Keratinocyte (primary cell): ENCODE results near the gene FREM1. TPM values are rescaled to one million over a fixed set of nuclear protein-coding genes. Genes with fewer than 3 reads are reported as not detected.

Source experiments
- DNase-seq: peaks from one replicate; pipeline ENCODE4 v3.0.0-alpha.2; 2011; ENCODE audit warnings: low read depth, missing footprints, low spot score
- FAIRE-seq: peaks from 2 replicates; lab custom pipeline; 2011; peaks lifted over from hg19 to GRCh38; lab: Jason Lieb, UNC
- H2AFZ ChIP-seq: 2 replicates; pipeline ENCODE4 v1.6.0; 2012; ENCODE audit warnings: low read length, control low read depth, inconsistent platforms; ENCODE audit not compliant: control insufficient read depth
- H3K27ac ChIP-seq: 2 replicates; pipeline ENCODE4 v1.5.1; 2011; ENCODE audit warnings: low read length; ENCODE audit not compliant: control insufficient read depth, insufficient read depth
- H3K27me3 ChIP-seq: 3 replicates; pipeline ENCODE4 v1.6.0; 2011; ENCODE audit warnings: low read length; ENCODE audit not compliant: control insufficient read depth, insufficient read depth; ENCODE audit errors: extremely low read depth
- H3K36me3 ChIP-seq, 2 experiments: 2 replicates in 1 of 2; 3 replicates in 1 of 2; pipeline ENCODE4 v1.5.1; 2011; ENCODE audit warnings: low read length in 2 of 2, mild to moderate bottlenecking in 1 of 2; ENCODE audit not compliant: control insufficient read depth in 2 of 2, insufficient read depth in 2 of 2; ENCODE audit errors: extremely low read depth in 1 of 2
- H3K4me1 ChIP-seq: 3 replicates; pipeline ENCODE4 v1.5.1; 2011; ENCODE audit warnings: low read length; ENCODE audit not compliant: control insufficient read depth, insufficient read depth; ENCODE audit errors: extremely low read depth
- H3K4me2 ChIP-seq: 3 replicates; pipeline ENCODE4 v1.6.0; 2011; ENCODE audit warnings: low read depth, low read length; ENCODE audit not compliant: control insufficient read depth, insufficient read depth; ENCODE audit errors: extremely low read depth
- H3K4me3 ChIP-seq, 3 experiments: fragments of 200-600 bp in 1 of 3; sonication (generic) in 1 of 3; 2 replicates in 2 of 3; 3 replicates in 1 of 3; pipeline ENCODE4 v1.5.1; 2011 to 2016; ENCODE audit warnings: low read length in 3 of 3, mild to moderate bottlenecking in 3 of 3, control low read depth in 2 of 3, inconsistent platforms in 1 of 3, low read depth in 1 of 3, mixed read lengths in 1 of 3, mixed run types in 1 of 3, moderate library complexity in 1 of 3; ENCODE audit not compliant: control insufficient read depth in 2 of 3, insufficient read depth in 2 of 3; ENCODE audit errors: extremely low read depth in 1 of 3
- H3K79me2 ChIP-seq: 2 replicates; pipeline ENCODE4 v1.6.0; 2012; ENCODE audit warnings: low read length; ENCODE audit not compliant: control insufficient read depth, insufficient read depth
- H3K9ac ChIP-seq: 3 replicates; pipeline ENCODE4 v1.6.0; 2011; ENCODE audit warnings: low read length; ENCODE audit not compliant: control insufficient read depth, insufficient read depth; ENCODE audit errors: extremely low read depth
- H3K9me1 ChIP-seq: 3 replicates; pipeline ENCODE4 v1.6.0; 2011; ENCODE audit warnings: low read length; ENCODE audit not compliant: control insufficient read depth, insufficient read depth; ENCODE audit errors: extremely low read depth
- H3K9me3 ChIP-seq: 2 replicates; pipeline ENCODE4 v1.5.1; 2012; ENCODE audit warnings: low read depth, low read length; ENCODE audit not compliant: control insufficient read depth
- H4K20me1 ChIP-seq: 3 replicates; pipeline ENCODE4 v1.6.0; 2011; ENCODE audit warnings: low read length; ENCODE audit not compliant: control insufficient read depth, insufficient read depth; ENCODE audit errors: extremely low read depth
- EZH2 ChIP-seq: IDR thresholded peaks from one replicate; pipeline ENCODE4 v1.6.1; 2012; ENCODE audit warnings: inconsistent platforms, mild to moderate bottlenecking, low read length, moderate library complexity
- dilution Hi-C: fragments of 300-500 bp; cut with MboI; formaldehyde crosslinking; loops from one replicate; pipeline ENCODE4 v1.7.0; 2020; ENCODE audit warnings: low sequenced_read_pairs; ENCODE audit not compliant: extremely low pct_ligation_motif_present
- polyA plus RNA-seq, 5 experiments: library from polyadenylated mRNA; depleted of rRNA in 3 of 5; stranded (reverse) in 3 of 5; stranded (forward) in 1 of 5; unstranded in 1 of 5; fragments of >200 nt; gene quantifications; 1 replicate in 1 of 5; 2 replicates in 3 of 5; 3 replicates in 1 of 5; pipeline versions ENCODE4 v1.2.1 to v1.2.3, GENCODE V29; 2011 to 2012; ENCODE audit warnings: missing spikeins in 2 of 5, low read depth in 1 of 5, low replicate concordance in 1 of 5
- TF ChIP-seq, protein P1 (sequence below), 3 experiments: IDR thresholded peaks in 1 of 3; conservative IDR thresholded peaks in 1 of 3; optimal IDR thresholded peaks in 1 of 3; 2 replicates in 2 of 3; 3 replicates in 1 of 3; pipeline versions ENCODE3 to v1.5.1; 2011; ENCODE audit warnings: low read length in 3 of 3, mild to moderate bottlenecking in 3 of 3, moderate library complexity in 2 of 3, control low read depth in 1 of 3, inconsistent platforms in 1 of 3; ENCODE audit not compliant: insufficient read depth in 2 of 3; ENCODE audit errors: extremely low read depth in 1 of 3

The FREM1 gene
- polyA plus RNA-seq, 1 donor (not counting 4 experiments of a cell fraction or from before 2014, with no cell fraction given), result under 0.01 TPM

DNA sequence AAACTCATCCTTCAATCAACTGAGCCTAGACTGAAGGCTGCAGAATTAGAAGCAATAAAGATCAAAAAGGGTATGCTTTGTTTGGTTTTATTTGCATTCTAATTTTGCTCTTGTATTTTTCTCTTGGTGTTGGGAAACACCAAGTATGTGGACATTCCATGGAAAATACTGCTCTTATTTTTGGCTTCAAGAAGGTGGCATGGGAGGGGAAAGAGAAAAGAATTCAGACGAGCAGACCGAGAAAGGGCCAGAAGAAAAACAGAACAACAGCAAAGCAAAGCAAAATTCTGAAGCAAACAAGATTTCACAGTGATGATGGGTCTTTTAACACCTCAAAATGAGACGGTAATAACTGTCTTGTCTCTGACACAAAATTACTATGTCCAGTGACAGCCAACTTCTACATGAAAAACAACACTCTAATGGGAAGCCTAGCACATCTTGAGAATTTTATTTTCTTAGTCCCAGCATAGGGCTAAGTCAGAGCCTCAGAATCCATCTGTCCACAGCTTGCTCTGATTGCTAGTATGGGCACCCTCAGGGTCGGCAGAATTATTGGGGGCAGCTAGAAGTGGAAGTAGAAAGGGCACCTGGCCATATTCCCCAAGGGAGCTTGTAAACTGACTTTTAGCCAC lies 26.8 kb downstream of the FREM1 start:
- Histone ChIP-seq H3K27me3 (no peaks in the 10 kb centered on the region), H3K4me1 (no peaks in the 10 kb centered on the region), H3K27ac (no peak overlapping the region), H3K4me2 (no peak overlapping the region), H3K9ac (no peak overlapping the region), H3K9me3 (no peaks in the 10 kb centered on the region), H2AFZ (no peak overlapping the region), H3K36me3 (no peaks in the 10 kb centered on the region), H3K4me3 (no peak overlapping the region), H3K9me1 (no peaks in the 10 kb centered on the region), H3K79me2 (no peaks in the 10 kb centered on the region), H4K20me1 (no peaks in the 10 kb centered on the region)
- TF ChIP-seq, protein P1, sequence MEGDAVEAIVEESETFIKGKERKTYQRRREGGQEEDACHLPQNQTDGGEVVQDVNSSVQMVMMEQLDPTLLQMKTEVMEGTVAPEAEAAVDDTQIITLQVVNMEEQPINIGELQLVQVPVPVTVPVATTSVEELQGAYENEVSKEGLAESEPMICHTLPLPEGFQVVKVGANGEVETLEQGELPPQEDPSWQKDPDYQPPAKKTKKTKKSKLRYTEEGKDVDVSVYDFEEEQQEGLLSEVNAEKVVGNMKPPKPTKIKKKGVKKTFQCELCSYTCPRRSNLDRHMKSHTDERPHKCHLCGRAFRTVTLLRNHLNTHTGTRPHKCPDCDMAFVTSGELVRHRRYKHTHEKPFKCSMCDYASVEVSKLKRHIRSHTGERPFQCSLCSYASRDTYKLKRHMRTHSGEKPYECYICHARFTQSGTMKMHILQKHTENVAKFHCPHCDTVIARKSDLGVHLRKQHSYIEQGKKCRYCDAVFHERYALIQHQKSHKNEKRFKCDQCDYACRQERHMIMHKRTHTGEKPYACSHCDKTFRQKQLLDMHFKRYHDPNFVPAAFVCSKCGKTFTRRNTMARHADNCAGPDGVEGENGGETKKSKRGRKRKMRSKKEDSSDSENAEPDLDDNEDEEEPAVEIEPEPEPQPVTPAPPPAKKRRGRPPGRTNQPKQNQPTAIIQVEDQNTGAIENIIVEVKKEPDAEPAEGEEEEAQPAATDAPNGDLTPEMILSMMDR (optimal IDR thresholded peaks at IDR 0.05 in 1 of 3, IDR thresholded peaks at IDR 0.05 in 1 of 3, conservative IDR thresholded peaks at IDR 0.05 in 1 of 3; ENCODE audit: extremely low read depth in 1 of 3, insufficient read depth in 2 of 3, low read length in 3 of 3), result no peak
- TF ChIP-seq EZH2, result no peak
- FAIRE-seq, result no peak
- DNase-seq, result no peak
- dilution Hi-C loops, result no loop called here

DNA sequence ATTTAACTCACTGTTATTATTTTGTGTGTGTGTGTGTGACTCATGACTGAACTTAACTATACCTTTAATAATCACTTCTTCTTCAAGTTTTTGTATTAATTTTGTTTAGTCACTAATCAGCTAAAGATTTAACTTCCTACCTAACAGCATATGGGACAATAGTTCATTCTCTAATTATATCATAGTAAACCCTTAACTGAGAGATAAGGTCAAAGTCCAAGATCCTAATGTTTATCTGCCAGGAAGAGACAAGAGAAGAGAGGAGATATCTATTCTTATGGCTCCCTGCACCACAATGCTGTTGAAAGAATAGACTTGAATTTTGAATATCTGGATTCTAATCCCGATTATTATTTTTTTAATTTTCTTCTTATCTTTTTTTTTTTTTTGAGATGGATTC lies 28.1 kb downstream of the FREM1 start:
- H3K9ac ChIP-seq, result no peak overlapping the region
- H3K79me2 ChIP-seq, result no peaks in the 10 kb centered on the region
- no peaks in the 10 kb centered on the region for H4K20me1 ChIP-seq
- H3K9me3 ChIP-seq, result no peaks in the 10 kb centered on the region
- FAIRE-seq (no peak), DNase-seq (no peak)
- dilution Hi-C loops, result no loop called here
- no peak overlapping the region for H3K4me3 ChIP-seq
- no peak for TF ChIP-seq EZH2
- TF ChIP-seq, protein P1 (optimal IDR thresholded peaks at IDR 0.05 in 1 of 3, IDR thresholded peaks at IDR 0.05 in 1 of 3, conservative IDR thresholded peaks at IDR 0.05 in 1 of 3; ENCODE audit: extremely low read depth in 1 of 3, insufficient read depth in 2 of 3, low read length in 3 of 3), result no peak
- H3K4me2 ChIP-seq, result no peak overlapping the region
- H3K4me1 ChIP-seq, result no peaks in the 10 kb centered on the region
- no peak overlapping the region for H3K27ac ChIP-seq
- no peak overlapping the region for H2AFZ ChIP-seq
- H3K36me3 ChIP-seq, result no peaks in the 10 kb centered on the region
- H3K27me3 ChIP-seq, result no peaks in the 10 kb centered on the region
- no peaks in the 10 kb centered on the region for H3K9me1 ChIP-seq
